Neural progenitor cell (in vitro differentiated cells): ENCODE results near the gene RNF217.

Source experiments
- CTCF ChIP-seq: fragments of 200-600 bp; sonication (generic); IDR thresholded peaks from 2 replicates; pipeline ENCODE4 v1.5.1; 2017; ENCODE audit warnings: antibody characterized with exemption, mild to moderate bottlenecking
- EZH2 ChIP-seq: fragments of 200-600 bp; sonication (generic); IDR thresholded peaks from 2 replicates; pipeline ENCODE4 v1.6.1; 2017; ENCODE audit warnings: antibody characterized with exemption, mild to moderate bottlenecking, moderate library complexity

DNA sequence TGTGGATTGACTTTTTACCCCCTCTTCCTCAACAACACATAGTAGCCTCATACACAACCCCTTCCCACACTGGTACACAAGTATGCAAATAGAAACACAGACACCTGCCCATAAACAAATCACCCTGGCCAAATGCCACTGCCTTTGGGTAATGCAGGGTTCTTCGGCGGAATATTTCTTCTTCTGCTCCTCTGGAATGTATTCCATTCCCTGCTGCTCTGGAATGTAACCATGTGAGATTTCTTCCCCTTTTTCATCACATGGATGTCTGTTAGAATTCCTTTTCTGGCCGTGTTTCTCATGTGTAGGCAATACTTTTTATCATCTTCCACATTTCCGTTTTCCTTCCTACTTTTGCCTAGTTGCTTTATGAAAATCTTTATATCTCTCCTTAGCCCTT, 115.2 kb downstream of the RNF217 start:
- no peak for TF ChIP-seq CTCF
- no peak for TF ChIP-seq EZH2
